ENCODE results near the gene PLCG1.

GRCh38 chr20:41225091-41225490, 87.7 kb downstream of the PLCG1 start:
- TF ChIP-seq POLR2A (IDR thresholded peaks at IDR 0.05; ENCODE audit: low read depth, low read length) (no peak), TAF1 (IDR thresholded peaks at IDR 0.05; ENCODE audit: borderline replicate concordance, low read depth, low read length) (no peak), POLR2AphosphoS5 (IDR thresholded peaks at IDR 0.05; ENCODE audit: low read depth, low read length) (no peak)

All from GM12892 (cell line).